Astrocyte of the cerebellum (primary cell): ENCODE measurements around the gene CCDC187.
A peak's percentile ranks its signal among the peaks of the same experiment; 100 is the strongest.

ENCODE experiments used
- DNase-seq: peaks from one replicate; pipeline ENCODE4 v3.0.0-alpha.2; 2011; ENCODE audit warnings: low read depth
- H3K4me3 ChIP-seq: 2 replicates; pipeline ENCODE4 v1.5.1; 2011; ENCODE audit warnings: mild to moderate bottlenecking, low read depth, low read length, moderate library complexity
- CTCF ChIP-seq: IDR thresholded peaks from 2 replicates; pipeline ENCODE4 v1.5.1; 2012; ENCODE audit warnings: low read length, low read depth, moderate library complexity, mild to moderate bottlenecking; ENCODE audit errors: missing control alignments
- in situ Hi-C: cut with HindIII; loops from 2 replicates; pipeline ENCODE4 v1.10.0; 2017; ENCODE audit warnings: low sequenced_read_pairs

CCDC187 gene

GRCh38 chr9:136316896-136317676, 13.2 kb upstream of the CCDC187 start:
- H3K4me3 ChIP-seq = no peak overlapping the region
- no peak for DNase-seq
- no peak for TF ChIP-seq CTCF
- in situ Hi-C loops = no loop called here

- H3K4me3 ChIP-seq = no peak overlapping the region
- in situ Hi-C loops = no loop called here
- no peak for TF ChIP-seq CTCF
- DNase-seq = no peak
Observed at GRCh38 chr9:136316271-136316751, 12.4 kb upstream of the CCDC187 start.

- no peak for TF ChIP-seq CTCF
- in situ Hi-C loops = no loop called here
- DNase-seq = no peak
- H3K4me3 ChIP-seq = no peak overlapping the region
Observed at GRCh38 chr9:136314944-136315343, 11.1 kb upstream of the CCDC187 start.

- in situ Hi-C loops = no loop called here
- DNase-seq = no peak
- no peak for TF ChIP-seq CTCF
- H3K4me3 ChIP-seq = no peak overlapping the region
Observed at GRCh38 chr9:136314056-136314416, 10.1 kb upstream of the CCDC187 start.

- H3K4me3 ChIP-seq = no peak overlapping the region
- DNase-seq = no peak
- no peak for TF ChIP-seq CTCF
- in situ Hi-C loops = no loop called here
Observed at GRCh38 chr9:136313111-136314055, 9.5 kb upstream of the CCDC187 start.

GRCh38 chr9:136312436-136312835, 8.5 kb upstream of the CCDC187 start:
- no peak overlapping the region for H3K4me3 ChIP-seq
- no peak for DNase-seq
- in situ Hi-C loops = no loop called here
- peak; percentile 65 for TF ChIP-seq CTCF
